ENCODE data around the gene RNPEPL1.

The RNPEPL1 gene

DNA sequence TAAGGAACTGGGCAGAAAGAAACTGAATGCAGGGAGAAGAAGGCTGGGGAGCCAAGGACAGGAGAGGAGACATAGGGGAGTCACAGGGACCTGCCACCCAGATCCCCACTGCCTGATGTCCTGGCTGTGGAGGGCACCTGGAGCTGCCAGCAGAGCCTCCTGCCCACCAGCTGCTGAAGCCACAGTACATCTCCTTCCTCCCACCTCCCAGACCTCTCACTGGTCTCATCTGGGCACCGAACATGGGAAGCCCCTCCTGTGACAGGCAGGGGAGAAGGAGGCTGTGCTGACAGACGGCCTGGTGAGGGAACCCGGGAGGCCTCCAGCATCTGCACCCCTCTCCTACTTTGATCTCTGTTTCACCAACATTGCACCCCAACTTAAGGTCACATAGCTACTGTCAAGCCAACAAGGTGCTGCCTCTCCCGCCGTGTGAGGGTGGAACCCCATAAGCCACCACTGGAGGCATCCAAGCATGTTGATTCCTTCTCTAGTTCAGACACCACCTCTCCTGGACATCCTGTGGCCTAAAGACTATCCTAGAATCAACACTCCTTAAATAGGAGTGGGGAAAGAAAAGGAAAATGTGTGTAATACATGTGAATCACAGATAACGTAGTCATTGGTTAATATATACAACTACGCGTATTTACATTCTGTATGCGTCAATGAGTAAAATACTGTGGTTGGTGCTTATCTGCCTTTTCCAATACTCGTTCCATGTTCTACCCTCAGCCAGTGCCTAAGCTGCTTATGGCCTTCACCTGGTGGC, 3.5 kb upstream of the RNPEPL1 start:
- TF ChIP-seq, protein P1, sequence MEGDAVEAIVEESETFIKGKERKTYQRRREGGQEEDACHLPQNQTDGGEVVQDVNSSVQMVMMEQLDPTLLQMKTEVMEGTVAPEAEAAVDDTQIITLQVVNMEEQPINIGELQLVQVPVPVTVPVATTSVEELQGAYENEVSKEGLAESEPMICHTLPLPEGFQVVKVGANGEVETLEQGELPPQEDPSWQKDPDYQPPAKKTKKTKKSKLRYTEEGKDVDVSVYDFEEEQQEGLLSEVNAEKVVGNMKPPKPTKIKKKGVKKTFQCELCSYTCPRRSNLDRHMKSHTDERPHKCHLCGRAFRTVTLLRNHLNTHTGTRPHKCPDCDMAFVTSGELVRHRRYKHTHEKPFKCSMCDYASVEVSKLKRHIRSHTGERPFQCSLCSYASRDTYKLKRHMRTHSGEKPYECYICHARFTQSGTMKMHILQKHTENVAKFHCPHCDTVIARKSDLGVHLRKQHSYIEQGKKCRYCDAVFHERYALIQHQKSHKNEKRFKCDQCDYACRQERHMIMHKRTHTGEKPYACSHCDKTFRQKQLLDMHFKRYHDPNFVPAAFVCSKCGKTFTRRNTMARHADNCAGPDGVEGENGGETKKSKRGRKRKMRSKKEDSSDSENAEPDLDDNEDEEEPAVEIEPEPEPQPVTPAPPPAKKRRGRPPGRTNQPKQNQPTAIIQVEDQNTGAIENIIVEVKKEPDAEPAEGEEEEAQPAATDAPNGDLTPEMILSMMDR (IDR thresholded peaks at IDR 0.05) = no peak
- Histone ChIP-seq H3K4me1 (peaks cover 5 to 58% (median 38%) of the 10 kb centered on the region in 4 donors), H3K27ac (peak overlapping the region in 1 of 2 donors; percentile 94), H3K4me3 (no peak overlapping the region), H3K27me3 (no peaks in the 10 kb centered on the region), H3K36me3 (peaks cover 0 to 5% (median 0%) of the 10 kb centered on the region in 3 donors), H3K9me3 (no peaks in the 10 kb centered on the region)
- DNase-seq = peak; percentile 11 to 48
- intact Hi-C loops (cut with DNase I; ENCODE audit: low total_unique reads) = loop anchor here (10.0 kb wide), 2 partner anchors 130 to 330 kb away; partner anchors contain the start of gene GPC1

DNA sequence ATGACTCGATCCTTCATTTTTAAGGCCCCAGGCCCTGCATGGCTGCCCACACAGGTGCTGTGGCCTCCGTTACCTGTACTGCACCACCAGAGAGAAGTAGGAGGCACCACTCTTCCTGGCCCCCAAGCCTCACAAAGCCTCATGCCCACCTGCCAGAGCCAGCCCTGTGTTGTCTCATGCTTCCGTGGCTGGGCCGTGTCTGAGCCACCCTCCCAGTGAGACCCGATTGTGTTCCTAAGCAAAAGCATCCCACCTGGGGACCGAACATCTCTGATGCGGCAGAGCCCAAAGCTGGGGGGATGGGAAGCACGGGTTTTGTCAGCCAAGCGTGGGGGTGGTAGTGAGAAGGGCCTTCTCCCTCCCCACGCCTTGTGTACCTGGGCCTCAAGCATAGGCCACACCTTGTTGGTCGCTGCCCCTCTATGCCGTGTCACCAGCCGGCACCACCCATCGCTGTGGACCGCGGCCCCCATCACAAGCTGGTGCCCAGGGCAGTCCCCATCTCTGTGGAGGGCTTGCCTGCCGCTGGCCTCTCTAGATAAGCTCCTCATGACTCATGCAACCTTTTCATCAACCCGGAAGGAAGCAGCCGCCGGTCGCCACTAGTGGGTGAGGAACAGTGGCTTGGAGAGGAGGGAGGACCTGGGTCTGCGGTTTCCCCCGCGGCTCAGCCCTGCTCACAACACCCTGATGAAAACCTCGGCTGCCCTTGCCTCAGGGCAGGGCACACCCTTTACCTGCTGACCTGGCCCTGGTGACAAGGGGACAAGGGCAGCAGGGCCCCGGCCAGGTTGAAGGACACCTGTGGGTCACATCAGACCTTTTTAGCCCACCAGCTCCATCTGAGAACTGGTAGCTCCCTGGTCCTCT, 2.7 kb upstream of the RNPEPL1 start:
- Histone ChIP-seq H3K27me3 (no peaks in the 10 kb centered on the region), H3K27ac (peak overlapping the region; percentile 64 to 94), H3K36me3 (peaks cover 0 to 5% (median 0%) of the 10 kb centered on the region in 3 donors), H3K4me3 (peak overlapping the region; percentile 18 to 86), H3K9me3 (no peaks in the 10 kb centered on the region), H3K4me1 (peaks cover 5 to 64% (median 45%) of the 10 kb centered on the region in 4 donors)
- TF ChIP-seq, protein P1 (IDR thresholded peaks at IDR 0.05) = no peak
- intact Hi-C loops (cut with DNase I; ENCODE audit: low total_unique reads) = loop anchor here (10.0 kb wide), 2 partner anchors 131 to 331 kb away; partner anchors contain the start of gene GPC1
- DNase-seq = peak; percentile 78 to 84

DNA sequence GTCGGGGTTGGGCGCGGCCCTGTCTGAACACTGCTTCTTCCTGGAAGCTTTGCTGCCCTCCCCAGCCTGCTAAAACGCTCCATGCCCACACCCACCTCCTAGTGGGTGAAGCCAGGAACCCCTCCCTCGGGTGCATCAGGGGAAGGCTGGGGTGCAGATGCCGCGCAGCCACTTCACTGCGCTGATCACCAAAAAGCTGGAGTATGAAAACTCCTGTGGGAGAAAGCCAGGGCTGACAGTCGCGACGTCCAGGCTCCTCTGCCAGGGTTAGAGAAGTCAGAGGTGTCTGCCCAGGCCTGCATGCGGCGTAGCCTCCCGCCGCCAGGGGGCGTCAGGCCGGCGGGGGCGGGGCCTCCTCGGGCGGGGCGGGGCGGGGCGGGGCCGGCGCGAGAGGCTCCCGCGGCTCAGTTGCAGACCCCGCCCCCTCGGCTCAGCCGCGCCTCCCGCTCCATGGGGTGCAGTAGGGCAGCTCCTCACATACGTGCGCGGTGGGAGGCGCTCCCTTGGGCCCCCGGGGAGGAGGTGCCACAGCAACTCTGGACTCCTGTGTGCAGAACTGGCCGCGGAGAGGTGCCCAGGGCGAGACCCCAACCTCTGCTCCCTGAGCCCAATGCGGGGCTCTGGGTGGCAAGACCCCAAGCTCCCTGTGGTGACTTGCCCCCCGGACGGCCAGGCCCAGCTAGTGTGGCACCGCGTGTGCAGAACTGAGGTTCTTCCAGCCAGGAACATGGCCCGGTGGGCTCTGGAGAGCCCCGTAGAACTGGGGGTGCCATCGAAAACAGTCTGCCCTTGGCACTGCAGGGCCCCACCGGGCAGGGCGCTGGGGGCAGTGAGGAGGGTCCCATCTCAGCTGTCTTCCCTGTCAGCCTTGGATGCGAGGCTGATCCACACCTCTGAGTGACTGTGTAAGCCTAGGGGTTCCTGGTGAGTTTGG, 1.8 kb upstream of the RNPEPL1 start:
- intact Hi-C loops (cut with DNase I; ENCODE audit: low total_unique reads) = loop anchor here (10.0 kb wide), 2 partner anchors 132 to 332 kb away; partner anchors contain the start of gene GPC1
- H3K4me3 ChIP-seq = peak overlapping the region; percentile 83 to 86
- peaks cover 0 to 12% (median 0%) of the 10 kb centered on the region in 3 donors for H3K36me3 ChIP-seq
- H3K4me1 ChIP-seq = peaks cover 5 to 69% (median 49%) of the 10 kb centered on the region in 4 donors
- no peaks in the 10 kb centered on the region for H3K9me3 ChIP-seq
- H3K27me3 ChIP-seq = no peaks in the 10 kb centered on the region
- peak; percentile 94 to 98 for DNase-seq
- TF ChIP-seq, protein P1 (IDR thresholded peaks at IDR 0.05) = peak; percentile 70 to 94
- H3K27ac ChIP-seq = peak overlapping the region; percentile 94 to 99

DNA sequence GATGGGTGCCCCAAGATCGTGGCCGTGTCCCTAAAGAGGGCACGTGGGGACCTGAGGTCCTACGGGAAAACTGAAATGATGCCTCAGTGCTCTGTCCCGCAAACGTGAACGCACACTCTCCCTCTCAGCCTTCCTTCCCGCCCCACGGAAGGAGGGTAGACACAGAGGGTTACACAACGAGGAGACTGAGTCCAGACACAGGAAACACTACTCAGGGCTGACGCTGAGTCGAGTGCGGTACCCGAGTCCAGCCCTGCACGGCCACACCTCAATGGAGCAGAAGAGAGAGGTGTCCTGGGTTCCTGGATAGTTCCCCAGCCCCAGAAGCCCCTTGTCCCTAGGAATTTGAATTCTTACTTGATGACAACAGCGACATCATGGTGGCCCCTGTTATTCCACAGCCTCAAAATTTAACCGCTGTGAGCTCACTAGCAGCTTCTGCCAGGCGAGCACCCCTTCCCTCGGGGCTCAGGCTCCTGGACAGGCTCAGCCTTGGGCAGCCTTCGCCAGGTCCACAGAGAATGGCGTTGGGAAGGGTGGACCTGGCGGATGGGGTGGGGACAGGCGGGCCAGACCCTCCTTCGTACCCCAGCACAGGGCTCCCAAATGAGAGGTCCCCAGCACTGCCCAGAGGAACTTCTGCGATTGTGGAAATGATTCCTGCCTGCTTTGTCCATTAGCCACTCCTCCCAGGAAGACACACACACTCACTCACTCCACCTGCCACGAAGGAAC, 980 bp upstream of the RNPEPL1 start:
- Histone ChIP-seq H3K4me1 (peaks cover 5 to 64% (median 44%) of the 10 kb centered on the region in 4 donors), H3K9me3 (no peaks in the 10 kb centered on the region), H3K27me3 (no peaks in the 10 kb centered on the region), H3K4me3 (peak overlapping the region; percentile 83 to 86), H3K36me3 (peaks cover 0 to 18% (median 2%) of the 10 kb centered on the region in 3 donors), H3K27ac (peak overlapping the region; percentile 94 to 99)
- TF ChIP-seq, protein P1 (IDR thresholded peaks at IDR 0.05) = no peak
- intact Hi-C loops (cut with DNase I; ENCODE audit: low total_unique reads) = loop anchor here (10.0 kb wide), 2 partner anchors 133 to 333 kb away; partner anchors contain the start of gene GPC1
- DNase-seq = peak; percentile 34 to 76
